HG02852 (cell line): ENCODE results near the gene GALNTL6.

ENCODE experiments used
- ATAC-seq: cut with Tn5 transposase; IDR thresholded peaks from one replicate; pipeline ENCODE4 v1.9.1; 2021; ENCODE audit warnings: mild to moderate bottlenecking, moderate library complexity; ENCODE audit not compliant: unreplicated experiment

The GALNTL6 gene

DNA sequence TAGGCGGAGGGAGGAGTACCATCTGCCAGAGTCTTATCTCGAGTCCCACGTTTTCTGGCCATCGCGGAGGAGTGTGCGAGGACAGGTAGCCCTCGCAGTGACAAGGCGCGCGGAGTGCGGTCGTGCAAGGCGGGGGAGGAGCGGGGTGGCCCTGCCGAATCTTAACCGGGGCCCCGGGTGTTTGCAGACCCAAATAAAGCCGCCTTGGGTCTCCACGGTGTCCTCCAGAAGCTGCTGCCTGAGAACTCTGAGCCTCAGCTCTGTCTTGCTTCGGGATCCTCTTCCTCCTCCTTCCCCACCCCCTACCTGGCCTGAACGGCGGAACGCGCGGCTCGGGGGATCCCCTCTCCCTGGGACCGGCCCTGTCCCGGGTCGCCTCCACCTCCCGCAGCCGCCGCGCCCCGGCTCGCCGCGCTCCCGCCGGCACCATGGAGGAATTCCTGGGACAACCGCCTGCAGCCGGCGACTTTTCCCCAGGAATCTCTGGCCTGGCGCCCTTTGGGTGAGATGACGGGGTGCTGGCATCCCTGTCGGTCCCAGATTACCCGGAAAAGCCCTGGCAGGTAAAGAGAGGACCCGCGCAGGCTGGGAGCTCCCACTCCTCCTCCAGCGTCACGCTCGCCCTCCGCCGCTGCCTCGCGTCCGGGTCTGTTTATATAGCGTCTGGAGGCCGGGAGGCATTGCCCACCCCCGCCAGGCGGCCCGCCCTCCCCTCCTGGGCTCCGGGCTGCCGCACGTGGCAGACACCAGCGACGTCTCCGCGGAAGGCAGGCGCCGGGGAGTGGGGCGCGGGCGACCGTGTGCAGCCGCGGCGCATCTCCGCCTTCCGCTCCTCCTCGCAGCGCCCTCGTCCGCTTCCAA, at the start of gene GALNTL6:
Gene GALNTL6, plus strand, starts transcription at position 740 of the 861 bp plus-strand sequence.
- peak; percentile 48 for ATAC-seq

DNA sequence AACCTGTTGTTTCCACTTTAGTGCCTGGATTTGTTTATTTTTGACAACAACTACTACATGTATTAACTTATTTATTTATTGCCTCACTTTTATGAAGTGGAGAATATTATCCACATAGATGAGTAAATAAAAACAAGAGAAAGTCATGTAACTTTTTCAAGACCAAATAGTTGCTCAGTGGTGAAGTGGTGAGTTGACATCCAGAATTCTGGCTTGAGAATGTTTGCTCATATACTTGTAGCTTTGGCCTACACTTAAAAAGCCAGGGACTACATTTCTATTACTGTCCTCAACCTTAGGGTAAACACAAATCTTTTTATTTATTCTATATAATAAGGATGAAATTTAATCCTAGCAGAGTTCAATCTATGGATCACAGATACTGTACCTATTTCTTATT, 47.7 kb upstream of the GALNTL6 start:
- ATAC-seq, result no peak

DNA sequence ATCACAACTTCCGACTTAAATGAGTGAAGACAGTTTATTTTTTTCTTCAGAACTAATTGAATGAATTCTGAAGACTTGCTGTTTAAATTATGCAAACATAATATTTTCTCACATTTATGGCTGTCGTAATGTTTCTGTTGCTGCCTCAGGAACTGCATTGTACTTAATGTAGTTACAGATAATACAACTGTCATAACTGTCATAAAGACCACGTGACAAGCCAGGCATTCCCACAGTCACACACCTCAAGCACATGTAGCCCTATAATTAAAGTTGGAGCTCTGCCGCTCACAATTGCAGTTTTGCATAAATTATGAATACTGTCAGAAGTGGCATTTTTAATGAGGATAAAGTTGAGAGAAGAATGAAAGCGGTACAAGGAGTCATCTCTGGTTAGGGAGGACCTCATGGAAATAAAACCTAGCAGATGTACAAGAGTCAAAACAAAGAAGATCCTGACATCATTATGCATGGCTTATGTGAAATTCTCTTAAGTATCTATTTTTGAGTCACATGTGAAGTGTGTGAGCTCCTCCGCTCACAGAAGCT, 38.5 kb upstream of the GALNTL6 start:
- no peak for ATAC-seq

DNA sequence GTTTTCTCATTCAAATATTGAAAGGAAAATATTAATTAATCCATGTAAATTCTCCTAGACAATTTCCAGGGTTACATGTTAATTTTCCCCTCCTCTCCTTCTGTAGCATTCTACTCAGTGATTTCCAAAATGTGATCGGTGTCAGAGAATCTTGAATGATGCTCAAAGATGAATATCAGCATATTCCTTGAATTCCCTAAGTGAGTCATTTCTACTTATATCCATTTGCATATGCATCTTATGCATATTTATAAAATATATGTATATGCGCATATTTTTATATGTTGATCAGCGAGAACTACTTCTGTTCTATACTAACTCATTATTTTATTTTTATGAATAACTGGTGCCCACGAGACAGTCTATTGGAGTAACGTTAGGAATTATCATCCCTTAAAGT, 33.9 kb upstream of the GALNTL6 start:
- no peak for ATAC-seq

DNA sequence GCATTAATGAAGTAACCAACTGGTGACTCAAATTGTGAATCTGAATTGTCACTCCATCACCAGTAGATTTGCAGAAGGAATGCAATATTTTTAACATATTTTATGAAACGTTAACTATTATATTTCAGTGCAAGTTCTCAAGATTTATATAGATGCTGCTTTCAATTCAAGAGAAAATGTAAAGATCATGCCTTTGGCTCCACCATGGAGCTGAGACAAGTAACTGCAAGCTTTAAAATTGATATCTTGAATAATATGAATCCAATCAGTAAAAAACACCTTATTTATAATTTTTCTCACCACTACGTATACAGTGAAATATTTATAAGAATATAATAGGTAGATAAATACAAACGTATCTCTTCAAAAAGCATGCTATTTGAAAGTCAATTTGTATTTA, 27.8 kb upstream of the GALNTL6 start:
- ATAC-seq, result no peak

DNA sequence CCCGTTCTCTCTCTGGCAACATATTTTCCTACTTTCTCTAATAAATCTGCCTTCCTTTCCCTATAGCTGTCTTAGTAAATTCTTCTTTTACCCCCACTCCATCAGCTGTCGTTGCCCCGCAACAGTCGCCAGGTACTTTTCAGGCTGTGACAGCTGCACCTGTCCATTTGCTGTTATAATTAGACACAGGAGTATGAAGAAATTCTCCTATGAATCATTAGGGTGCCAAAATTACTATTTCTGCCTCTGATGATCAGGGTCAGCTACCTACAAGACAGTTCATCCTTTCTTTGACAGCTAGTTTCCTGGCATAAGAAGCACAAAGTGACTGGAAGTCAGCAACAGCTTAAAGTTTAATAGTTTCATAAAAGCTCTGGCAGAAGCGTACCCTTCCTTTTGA, 19.5 kb upstream of the GALNTL6 start:
- no peak for ATAC-seq

DNA sequence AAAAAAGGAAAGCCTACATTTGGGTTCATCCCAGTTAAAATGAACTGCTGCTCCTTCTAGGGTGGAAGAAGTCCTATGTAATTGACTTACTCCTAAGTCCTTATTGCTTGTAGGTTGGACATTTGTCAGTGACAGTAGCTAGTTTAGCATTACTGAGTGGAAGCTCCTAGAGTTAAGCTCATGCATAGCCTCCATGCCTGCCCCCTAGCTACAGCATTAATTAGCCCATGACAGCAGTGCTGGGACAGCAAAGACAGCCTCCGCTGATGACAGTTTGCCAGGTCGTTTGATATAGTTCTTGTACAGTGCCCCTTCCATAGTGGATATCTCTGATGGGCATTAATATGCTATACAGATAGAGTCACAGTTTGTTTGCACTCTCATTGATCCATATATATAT, 18.7 kb upstream of the GALNTL6 start:
- no peak for ATAC-seq

DNA sequence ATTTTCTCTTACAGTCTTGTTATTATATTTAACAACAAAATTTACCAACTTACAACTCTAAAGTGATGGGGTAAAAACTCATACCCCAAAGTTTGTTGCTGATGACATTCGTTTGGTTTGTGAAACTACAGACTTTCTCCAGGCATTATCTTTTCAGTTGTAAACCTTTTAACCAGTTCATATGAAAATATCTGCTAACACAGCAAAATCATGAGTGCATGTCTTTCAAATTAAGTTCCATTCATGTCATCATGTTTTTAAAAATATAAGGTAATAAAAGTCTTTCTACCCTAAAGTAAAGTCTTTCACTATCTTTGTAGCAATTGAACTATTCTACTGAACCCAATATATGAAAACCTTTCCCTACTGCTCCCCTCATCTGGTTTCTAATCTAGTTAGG, 3.4 kb upstream of the GALNTL6 start:
- no peak for ATAC-seq

DNA sequence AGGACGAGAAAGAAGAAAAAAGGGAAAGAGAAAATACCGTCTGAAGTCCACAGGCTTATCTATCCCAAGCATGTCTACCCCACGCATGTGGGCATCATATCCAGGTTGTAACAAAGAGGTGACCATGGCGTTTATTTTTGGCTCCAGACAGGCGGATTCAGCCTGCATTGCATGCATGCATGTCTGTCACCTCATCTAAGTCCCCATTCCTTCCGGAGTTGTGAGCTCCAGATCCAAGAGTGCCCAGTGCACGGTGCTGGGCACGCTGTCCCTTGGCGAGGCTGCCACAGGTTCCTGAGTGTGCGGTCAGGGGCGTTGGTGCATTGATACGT, 905 bp upstream of the GALNTL6 start:
- ATAC-seq, result no peak

DNA sequence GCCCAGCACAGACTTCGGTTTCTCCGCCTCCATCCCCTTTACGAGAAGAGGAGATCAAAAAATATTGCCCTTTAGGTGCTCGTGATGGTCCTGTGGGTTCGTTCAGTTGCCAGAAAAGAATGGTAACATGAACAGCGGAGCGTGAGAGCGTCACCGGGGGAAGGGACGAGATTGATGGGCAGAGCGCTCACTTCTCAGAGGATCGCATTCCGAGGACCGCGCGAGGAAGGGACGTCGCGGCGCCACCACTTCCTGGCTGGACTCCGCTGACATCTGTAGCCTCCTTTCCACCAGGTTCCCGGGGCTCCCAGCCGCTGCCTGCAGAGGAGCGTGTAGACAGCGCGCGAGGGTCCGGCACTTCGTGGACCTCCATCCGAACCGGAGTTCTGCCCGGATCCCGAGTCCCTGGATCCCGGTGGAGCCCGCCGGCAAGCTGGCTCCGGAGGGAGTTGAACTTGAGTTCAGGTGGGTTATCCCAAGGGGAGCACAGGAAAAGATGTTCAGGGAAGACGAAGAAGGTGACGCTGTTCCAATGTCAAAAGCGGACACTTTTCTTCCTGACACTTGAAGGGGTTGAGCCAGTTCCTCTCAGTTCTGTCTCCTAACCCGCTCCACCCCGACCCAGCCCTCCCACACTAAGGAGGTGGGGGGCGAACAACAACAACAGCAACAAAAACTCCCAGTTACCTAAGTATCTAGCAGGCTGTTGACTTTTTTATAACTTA, 484 bp downstream of the GALNTL6 start:
- peak; percentile 17 for ATAC-seq

DNA sequence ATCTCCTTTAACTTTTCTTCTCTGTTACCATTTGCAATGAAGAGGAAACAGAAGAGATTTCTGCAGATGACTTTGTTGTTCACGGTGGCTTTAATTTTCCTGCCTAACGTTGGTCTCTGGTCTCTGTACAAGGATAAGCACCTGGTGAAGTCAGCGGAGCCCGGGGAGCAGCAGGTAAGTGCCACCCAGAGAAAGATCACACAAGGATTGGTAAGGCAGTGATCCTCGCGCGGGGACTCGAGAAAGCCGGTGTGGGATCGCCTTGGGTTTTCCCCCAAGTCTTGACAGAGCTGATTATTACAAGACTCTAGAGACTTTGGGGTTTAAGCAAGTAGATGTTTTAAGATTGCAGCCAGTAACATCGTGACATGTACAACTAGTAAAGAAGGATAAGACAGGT, 1.3 kb downstream of the GALNTL6 start:
- ATAC-seq, result no peak

DNA sequence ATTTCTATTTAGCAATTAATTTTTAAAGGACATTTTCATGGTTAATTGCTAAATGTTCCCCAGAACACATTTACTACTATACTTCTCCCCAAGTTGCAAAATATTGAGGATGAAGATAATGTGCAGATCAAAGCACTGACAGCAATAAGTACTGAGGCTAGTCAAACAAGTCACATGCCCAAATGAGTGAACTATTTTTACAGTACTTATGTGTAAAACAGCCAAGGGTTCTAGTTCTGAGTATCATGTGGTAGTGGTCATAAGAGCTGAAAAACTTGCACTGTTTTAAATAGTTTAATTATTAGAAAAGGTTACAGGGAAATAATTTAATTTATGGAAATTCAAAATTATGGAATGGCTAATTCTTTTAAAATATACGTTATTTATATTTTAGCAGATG, 3.8 kb downstream of the GALNTL6 start:
- no peak for ATAC-seq

DNA sequence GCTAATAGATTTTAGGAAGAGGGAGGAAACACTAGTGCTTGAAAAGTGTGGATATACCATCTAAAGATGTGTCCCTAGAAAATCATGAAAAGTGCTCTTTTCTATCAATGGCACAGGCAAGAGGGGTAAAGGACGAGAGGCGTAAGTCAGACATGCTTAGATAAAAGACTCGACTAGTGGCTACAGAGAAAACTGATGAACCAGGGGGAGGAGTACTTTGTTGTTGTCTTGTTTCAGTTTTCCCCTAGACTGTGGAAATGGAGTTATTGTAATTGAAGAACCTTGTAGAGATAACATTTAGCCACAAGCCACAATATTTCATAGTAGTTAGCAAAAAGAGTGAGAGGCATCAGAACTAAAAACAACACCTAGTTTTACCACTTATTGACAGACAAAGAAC, 21.4 kb downstream of the GALNTL6 start:
- ATAC-seq, result no peak

DNA sequence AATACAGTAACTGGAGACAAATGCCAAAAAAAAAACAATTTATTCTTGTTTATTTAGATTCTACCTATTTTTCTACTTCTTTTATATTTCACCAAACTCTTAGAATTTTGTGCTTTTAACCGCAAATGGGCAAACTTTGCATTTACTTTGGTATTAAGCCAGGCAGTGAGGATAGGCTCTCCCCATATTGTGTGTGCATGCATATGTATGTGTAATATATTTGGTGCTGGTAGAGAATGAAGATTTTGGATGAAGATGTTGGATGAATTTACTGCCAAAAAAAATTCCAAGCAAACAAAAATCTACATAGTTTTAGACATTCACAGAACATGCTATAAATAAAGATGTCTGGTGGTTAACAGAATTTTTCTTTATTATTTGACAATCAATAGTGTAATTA, 30.3 kb downstream of the GALNTL6 start:
- ATAC-seq, result no peak

DNA sequence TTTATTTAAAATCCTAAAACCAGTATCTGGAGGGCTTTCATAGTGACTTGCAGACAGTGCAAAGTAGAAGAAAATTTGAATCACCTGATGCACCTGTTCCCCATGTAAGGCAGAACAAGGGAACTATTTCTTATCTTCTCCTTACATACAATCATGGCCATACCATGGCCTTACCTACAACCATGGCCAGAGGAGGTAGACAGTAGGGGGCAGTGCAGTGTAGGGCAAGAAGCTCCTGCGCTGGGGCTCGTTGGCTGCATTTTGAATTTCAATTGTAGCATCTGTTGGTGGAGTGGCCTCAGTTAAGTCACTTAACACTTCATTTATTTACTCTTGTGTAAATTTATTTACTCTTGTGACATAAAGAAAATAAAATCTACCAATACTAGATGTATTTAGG, 33.0 kb downstream of the GALNTL6 start:
- peak; percentile 80 for ATAC-seq

DNA sequence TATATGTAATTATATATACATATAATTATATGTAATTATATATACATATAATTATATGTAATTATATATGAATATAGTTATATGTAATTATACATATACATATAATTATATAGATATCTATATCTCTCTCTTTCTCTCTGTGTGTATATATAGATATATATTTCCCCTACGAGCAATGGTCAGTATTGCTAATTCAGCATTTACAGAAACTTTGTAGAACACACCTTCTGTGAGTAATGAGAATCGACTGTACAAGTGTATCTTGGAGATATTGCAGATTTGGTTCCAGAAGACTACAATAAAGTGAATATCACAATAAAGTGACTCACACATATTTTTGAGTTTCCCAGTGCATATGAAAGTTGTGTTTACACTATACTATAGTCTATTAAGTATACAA, 33.7 kb downstream of the GALNTL6 start:
- ATAC-seq, result no peak

DNA sequence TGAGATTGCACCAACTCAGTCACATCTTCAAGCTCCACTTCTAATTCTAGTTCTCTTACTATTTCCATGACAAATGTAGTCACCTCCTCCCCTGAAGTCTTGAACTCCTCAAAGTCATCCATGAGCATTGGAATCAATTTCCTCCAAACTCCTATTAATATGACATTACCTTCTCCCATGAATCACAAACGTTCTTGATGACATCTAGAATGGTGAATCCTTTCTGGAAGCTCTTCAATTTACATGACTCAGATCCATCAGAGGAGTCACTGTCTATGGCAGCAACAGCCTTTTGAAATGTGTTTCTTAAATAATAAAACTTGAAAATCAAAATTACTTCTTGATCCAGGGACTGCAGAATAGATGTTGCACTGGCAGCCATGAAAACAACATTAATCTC, 34.5 kb downstream of the GALNTL6 start:
- ATAC-seq, result no peak

DNA sequence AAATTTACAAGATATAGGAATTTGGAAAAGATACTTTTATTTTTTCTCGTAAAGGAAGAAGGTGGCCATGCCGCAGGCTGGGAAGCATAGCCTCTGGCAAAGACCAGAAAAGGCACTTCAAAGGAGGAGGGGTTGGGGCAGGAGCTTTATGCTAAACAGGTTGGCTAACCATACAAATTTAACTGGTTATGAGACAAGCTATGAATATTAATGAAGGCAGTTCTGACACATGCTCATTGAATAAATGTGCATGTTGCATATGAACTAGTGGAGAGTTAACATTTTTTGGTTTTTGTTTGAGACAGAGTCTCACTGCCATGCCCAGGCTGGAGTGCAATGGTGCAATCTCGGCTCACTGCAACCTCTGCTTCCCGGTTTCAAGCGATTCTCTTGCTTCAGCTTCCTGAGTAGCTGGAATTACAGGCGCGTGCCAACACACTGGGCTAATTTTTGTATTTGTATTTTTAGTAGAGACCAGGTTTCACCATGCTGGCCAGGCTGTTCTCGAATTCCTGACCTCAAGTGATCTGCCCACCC, 36.5 kb downstream of the GALNTL6 start:
- ATAC-seq, result no peak

DNA sequence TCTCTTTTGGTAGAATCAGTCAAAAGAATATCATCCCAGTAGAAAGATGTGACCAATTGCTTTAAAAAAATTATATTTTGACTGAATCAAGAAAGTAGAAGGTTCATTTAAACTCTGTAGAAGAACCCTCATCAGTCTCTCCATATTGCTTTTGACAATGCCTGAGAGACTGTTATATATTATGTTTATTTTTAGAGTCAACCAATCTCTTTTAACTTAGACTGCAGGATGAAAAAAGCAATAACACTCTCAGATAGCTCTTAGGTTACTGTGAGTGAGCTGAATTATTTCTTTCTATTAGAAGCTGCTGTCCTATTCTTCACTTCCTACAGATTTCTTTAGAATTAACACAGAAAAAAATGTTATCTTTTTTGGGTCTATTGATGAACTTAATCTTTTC, 38.1 kb downstream of the GALNTL6 start:
- ATAC-seq, result no peak

DNA sequence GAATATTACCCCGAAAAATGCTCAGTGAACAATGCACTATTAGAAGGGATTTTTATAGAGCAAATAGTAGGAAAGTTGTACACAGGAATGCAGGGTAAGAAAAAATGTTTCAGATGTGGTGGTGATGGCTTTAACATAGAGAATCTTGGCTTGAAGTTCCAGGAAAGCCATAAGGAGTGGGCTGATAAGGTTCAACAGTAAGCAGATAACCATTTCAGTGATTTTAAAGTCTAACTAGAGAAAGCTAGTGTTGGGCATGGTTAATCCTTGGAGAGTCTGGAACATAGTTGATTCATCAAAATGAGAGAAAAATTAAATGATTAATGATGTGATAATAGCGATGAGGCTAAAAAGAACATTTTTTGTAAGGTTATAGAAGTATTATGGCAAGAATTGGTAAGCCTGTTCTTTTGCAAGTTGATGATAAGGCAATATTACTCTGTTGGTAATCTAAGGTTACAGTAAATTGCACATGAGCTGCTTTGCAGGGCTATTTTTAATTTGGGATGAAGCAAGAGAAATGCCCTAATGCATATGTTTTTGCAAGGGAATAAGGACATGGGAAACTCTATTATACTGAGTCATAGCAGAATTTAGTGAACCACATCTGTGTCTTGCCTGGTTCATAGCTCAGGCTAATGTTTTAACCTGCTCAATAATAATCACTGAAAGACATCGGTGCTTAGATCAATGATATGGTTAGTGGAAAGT, 44.3 kb downstream of the GALNTL6 start:
- ATAC-seq, result no peak

DNA sequence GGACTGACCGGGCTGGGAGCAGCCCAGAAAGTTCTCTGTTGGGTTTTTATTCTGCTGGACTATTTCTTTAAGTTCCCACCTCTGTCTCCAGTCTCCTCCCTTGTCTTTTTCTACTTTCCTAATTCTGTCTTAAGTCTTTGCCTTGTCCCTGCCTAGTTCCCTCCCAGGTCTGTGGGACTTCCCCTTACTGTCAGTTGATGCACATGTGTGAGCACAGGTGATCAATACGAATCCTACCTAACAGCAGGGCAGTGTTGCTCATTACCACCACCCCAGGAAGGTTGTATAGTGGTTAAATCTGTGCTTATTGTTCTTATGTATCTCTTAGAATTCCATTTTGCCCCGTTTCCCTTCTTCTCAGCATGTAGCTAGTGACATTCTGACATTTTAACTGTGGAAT, 62.1 kb downstream of the GALNTL6 start:
- ATAC-seq, result no peak
